ENCODE data around the gene SLC35F1.

DNA sequence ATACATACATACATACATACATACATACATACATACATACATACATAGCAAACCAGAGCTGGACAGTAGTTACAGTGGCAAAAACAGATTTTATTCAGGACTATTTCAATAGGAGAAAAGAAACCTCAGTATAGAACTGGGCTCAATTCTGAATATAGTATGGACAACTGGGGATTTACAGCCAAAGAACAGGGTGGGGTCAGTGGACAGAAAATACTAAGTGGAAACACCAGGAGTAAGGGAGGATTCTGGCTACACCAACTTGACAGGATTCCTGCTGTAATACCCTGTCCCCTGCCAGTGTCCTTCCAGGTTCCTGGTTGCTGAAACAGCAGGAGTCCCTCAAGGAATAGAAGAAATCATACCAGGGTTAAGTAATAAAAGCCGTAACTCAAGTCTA, 293.1 kb downstream of the SLC35F1 start:
- TF ChIP-seq CTCF (optimal IDR thresholded peaks at IDR 0.05 in 1 of 3, IDR thresholded peaks at IDR 0.05 in 1 of 3, conservative IDR thresholded peaks at IDR 0.05 in 1 of 3; ENCODE audit: extremely low read depth in 1 of 3, insufficient read depth in 2 of 3, low read length in 3 of 3) (no peak), EZH2 (IDR thresholded peaks at IDR 0.05; ENCODE audit: low read length) (no peak)
